ENCODE data around the gene APOOL.

The APOOL gene

GRCh38 chrX:85084770-85085393 is 81.2 kb downstream of the APOOL start:
- DNase-seq (ENCODE audit: low read depth): no peak

- no peak for DNase-seq (ENCODE audit: low read depth)
These were observed 85.7 kb downstream of the APOOL start for GRCh38 chrX:85089321-85089840.

GRCh38 chrX:85107407-85107806 is 103.7 kb downstream of the APOOL start:
- DNase-seq (ENCODE audit: low read depth): no peak

GRCh38 chrX:85108165-85108564 is 104.5 kb downstream of the APOOL start:
- no peak for DNase-seq (ENCODE audit: low read depth)

- no peak for DNase-seq (ENCODE audit: low read depth)
These were observed 105.6 kb downstream of the APOOL start for GRCh38 chrX:85109235-85109634.

- DNase-seq (ENCODE audit: low read depth): no peak
These were observed 107.7 kb downstream of the APOOL start for GRCh38 chrX:85111347-85111746.

GRCh38 chrX:85112293-85112692 is 108.6 kb downstream of the APOOL start:
- no peak for DNase-seq (ENCODE audit: low read depth)

- no peak for DNase-seq (ENCODE audit: low read depth)
These were observed 110.1 kb downstream of the APOOL start for GRCh38 chrX:85113746-85114145.

- no peak for DNase-seq (ENCODE audit: low read depth)
These were observed 110.5 kb downstream of the APOOL start for GRCh38 chrX:85114171-85114570.

GRCh38 chrX:85114776-85115175 is 111.1 kb downstream of the APOOL start:
- DNase-seq (ENCODE audit: low read depth): no peak

GRCh38 chrX:85115252-85115651 is 111.6 kb downstream of the APOOL start:
- DNase-seq (ENCODE audit: low read depth): no peak

GRCh38 chrX:85136409-85136808 is 132.7 kb downstream of the APOOL start:
- no peak for DNase-seq (ENCODE audit: low read depth)

- no peak for DNase-seq (ENCODE audit: low read depth)
These were observed 135.7 kb downstream of the APOOL start for GRCh38 chrX:85139422-85139821.

GRCh38 chrX:85140964-85141363 is 137.3 kb downstream of the APOOL start:
- no peak for DNase-seq (ENCODE audit: low read depth)

Data from activated gamma-delta T cell treated with anti-CD3 and anti-CD28 coated beads, Interleukin-2, amount 50 U/mL, for 16 hours (primary cell).